Mucosa of rectum (tissue), 2 donors: ENCODE data around the gene ACLY.
A peak's percentile ranks its signal among the peaks of the same experiment; 100 is the strongest.

Experiments
- H3K27ac ChIP-seq, 2 donors: one replicate each; pipeline ENCODE4 v1.7.0; 2013; ENCODE audit warnings: inconsistent platforms in 2 of 2, low read depth in 2 of 2, low read length in 2 of 2
- H3K27me3 ChIP-seq, 2 donors: one replicate each; pipeline ENCODE4 v1.7.0; 2013; ENCODE audit warnings: low read length in 2 of 2; ENCODE audit not compliant: control insufficient read depth in 2 of 2, insufficient read depth in 2 of 2
- H3K36me3 ChIP-seq, 2 donors: one replicate each; pipeline ENCODE4 v1.7.0; 2013; ENCODE audit warnings: low read length in 2 of 2; ENCODE audit not compliant: control insufficient read depth in 2 of 2, insufficient read depth in 2 of 2
- H3K4me1 ChIP-seq, 2 donors: one replicate each; pipeline ENCODE4 v1.7.0; 2013; ENCODE audit warnings: low read length in 2 of 2, mild to moderate bottlenecking in 1 of 2; ENCODE audit not compliant: control insufficient read depth in 2 of 2, insufficient read depth in 2 of 2
- H3K4me3 ChIP-seq, 2 donors: one replicate each; pipeline ENCODE4 v1.7.0; 2013; ENCODE audit warnings: low read length in 2 of 2
- H3K9ac ChIP-seq, 2 donors: one replicate each; pipeline ENCODE4 v1.7.0; 2013; ENCODE audit warnings: low read length in 2 of 2, low read depth in 1 of 2, mild to moderate bottlenecking in 1 of 2
- H3K9me3 ChIP-seq, 2 donors: one replicate each; pipeline ENCODE4 v1.7.0; 2013; ENCODE audit warnings: low read length in 2 of 2; ENCODE audit not compliant: control insufficient read depth in 2 of 2
- donor health status: healthy.
- donor health status: Normal muscosa, but diverticular disease.

The ACLY gene

GRCh38 chr17:41920580-41920955, 1.8 kb upstream of the ACLY start:
- Histone ChIP-seq H3K27ac (no peak overlapping the region), H3K36me3 (no peaks in the 10 kb centered on the region), H3K4me1 (peaks cover 15 to 19% of the 10 kb centered on the region in 2 donors), H3K27me3 (no peaks in the 10 kb centered on the region), H3K9ac (no peak overlapping the region), H3K9me3 (no peaks in the 10 kb centered on the region), H3K4me3 (no peak overlapping the region)

- H3K36me3 ChIP-seq, result no peaks in the 10 kb centered on the region
- peaks cover 15 to 19% of the 10 kb centered on the region in 2 donors for H3K4me1 ChIP-seq
- peak overlapping the region in 1 of 2 donors; percentile 64 for H3K9ac ChIP-seq
- H3K27ac ChIP-seq, result no peak overlapping the region
- no peak overlapping the region for H3K4me3 ChIP-seq
- no peaks in the 10 kb centered on the region for H3K9me3 ChIP-seq
- H3K27me3 ChIP-seq, result no peaks in the 10 kb centered on the region
Measured at GRCh38 chr17:41919840-41920579, 1.3 kb upstream of the ACLY start.

GRCh38 chr17:41919165-41919817, 540 bp upstream of the ACLY start:
- Histone ChIP-seq H3K27ac (peak overlapping the region; percentile 58 to 60), H3K36me3 (no peaks in the 10 kb centered on the region), H3K9ac (peak overlapping the region; percentile 0 to 64), H3K4me3 (peak overlapping the region; percentile 91 to 99), H3K27me3 (no peaks in the 10 kb centered on the region), H3K4me1 (peaks cover 16 to 25% of the 10 kb centered on the region in 2 donors), H3K9me3 (no peaks in the 10 kb centered on the region)

- Histone ChIP-seq H3K36me3 (peaks cover 4 to 9% of the 10 kb centered on the region in 2 donors), H3K27me3 (no peaks in the 10 kb centered on the region), H3K4me3 (peak overlapping the region; percentile 91 to 99), H3K9me3 (no peaks in the 10 kb centered on the region), H3K27ac (peak overlapping the region; percentile 77 to 88), H3K4me1 (peaks cover 18 to 28% of the 10 kb centered on the region in 2 donors), H3K9ac (peak overlapping the region; percentile 85)
Measured at GRCh38 chr17:41917679-41918313, 955 bp downstream of the ACLY start.

GRCh38 chr17:41917192-41917591, 1.6 kb downstream of the ACLY start:
- H3K9me3 ChIP-seq, result no peaks in the 10 kb centered on the region
- no peak overlapping the region for H3K27ac ChIP-seq
- H3K27me3 ChIP-seq, result no peaks in the 10 kb centered on the region
- H3K4me1 ChIP-seq, result peaks cover 18 to 28% of the 10 kb centered on the region in 2 donors
- peaks cover 10 to 15% of the 10 kb centered on the region in 2 donors for H3K36me3 ChIP-seq
- peak overlapping the region in 1 of 2 donors; percentile 91 for H3K4me3 ChIP-seq
- no peak overlapping the region for H3K9ac ChIP-seq

- H3K4me1 ChIP-seq, result peaks cover 18 to 28% of the 10 kb centered on the region in 2 donors
- no peak overlapping the region for H3K9ac ChIP-seq
- H3K36me3 ChIP-seq, result peaks cover 23 to 30% of the 10 kb centered on the region in 2 donors
- H3K27ac ChIP-seq, result no peak overlapping the region
- no peaks in the 10 kb centered on the region for H3K27me3 ChIP-seq
- no peaks in the 10 kb centered on the region for H3K9me3 ChIP-seq
- H3K4me3 ChIP-seq, result no peak overlapping the region
Measured at GRCh38 chr17:41915566-41915965, 3.2 kb downstream of the ACLY start.

- no peaks in the 10 kb centered on the region for H3K9me3 ChIP-seq
- peaks cover 28 to 35% of the 10 kb centered on the region in 2 donors for H3K36me3 ChIP-seq
- no peak overlapping the region for H3K9ac ChIP-seq
- H3K4me3 ChIP-seq, result no peak overlapping the region
- H3K27me3 ChIP-seq, result no peaks in the 10 kb centered on the region
- H3K4me1 ChIP-seq, result peaks cover 18 to 27% of the 10 kb centered on the region in 2 donors
- H3K27ac ChIP-seq, result no peak overlapping the region
Measured at GRCh38 chr17:41915020-41915419, 3.7 kb downstream of the ACLY start.

- H3K4me3 ChIP-seq, result no peak overlapping the region
- no peaks in the 10 kb centered on the region for H3K9me3 ChIP-seq
- H3K4me1 ChIP-seq, result peaks cover 16 to 20% of the 10 kb centered on the region in 2 donors
- H3K27me3 ChIP-seq, result no peaks in the 10 kb centered on the region
- H3K9ac ChIP-seq, result no peak overlapping the region
- H3K27ac ChIP-seq, result no peak overlapping the region
- peaks cover 34 to 42% of the 10 kb centered on the region in 2 donors for H3K36me3 ChIP-seq
Measured at GRCh38 chr17:41914358-41914766, 4.4 kb downstream of the ACLY start.

GRCh38 chr17:41913798-41914197, 5.0 kb downstream of the ACLY start:
- H3K27ac ChIP-seq, result no peak overlapping the region
- no peaks in the 10 kb centered on the region for H3K27me3 ChIP-seq
- no peaks in the 10 kb centered on the region for H3K9me3 ChIP-seq
- peaks cover 14 to 19% of the 10 kb centered on the region in 2 donors for H3K4me1 ChIP-seq
- no peak overlapping the region for H3K9ac ChIP-seq
- no peak overlapping the region for H3K4me3 ChIP-seq
- H3K36me3 ChIP-seq, result peaks cover 40 to 47% of the 10 kb centered on the region in 2 donors

- Histone ChIP-seq H3K27ac (no peak overlapping the region), H3K36me3 (peaks cover 41 to 53% of the 10 kb centered on the region in 2 donors), H3K4me3 (no peak overlapping the region), H3K9me3 (no peaks in the 10 kb centered on the region), H3K9ac (no peak overlapping the region), H3K27me3 (no peaks in the 10 kb centered on the region), H3K4me1 (peaks cover 15 to 17% of the 10 kb centered on the region in 2 donors)
Measured at GRCh38 chr17:41912925-41913324, 5.8 kb downstream of the ACLY start.
